Measurements from ENCODE around the gene C10orf95.

Gene C10orf95

GRCh38 chr10:102413806-102414561 lies 37.4 kb downstream of the C10orf95 start:
- DNase-seq: no peak

DNA sequence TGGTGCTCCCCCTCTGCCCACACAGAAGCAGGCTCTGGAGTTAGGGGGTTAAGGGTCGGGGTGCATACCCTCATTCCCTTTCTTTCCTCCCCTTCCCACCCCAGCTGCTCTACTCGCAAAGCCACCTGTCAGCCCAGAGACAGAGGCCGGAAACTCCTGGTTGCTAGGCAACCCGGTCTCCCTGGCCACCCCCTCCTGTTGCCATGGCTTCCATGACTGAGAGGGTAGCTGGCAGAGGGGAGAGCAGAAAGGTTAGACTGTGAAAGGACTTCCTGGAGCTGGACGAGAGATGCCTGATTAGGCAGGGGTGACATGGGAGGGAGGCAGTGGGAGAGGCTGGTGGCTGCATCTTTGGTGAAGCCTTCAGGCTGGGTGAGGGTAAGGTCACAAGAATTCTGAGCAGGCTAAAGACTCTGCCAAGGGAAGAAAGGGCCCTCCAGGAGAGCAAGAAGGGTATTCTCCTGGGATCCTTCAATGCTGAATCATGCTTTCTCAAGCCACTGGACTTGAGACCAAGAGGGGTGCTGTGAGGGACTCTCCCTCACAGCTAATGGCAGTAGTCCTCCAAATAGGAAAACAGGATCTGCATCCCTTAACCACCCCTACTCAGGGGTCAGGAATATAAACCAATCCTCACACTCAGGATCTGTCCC lies 38.2 kb downstream of the C10orf95 start:
- DNase-seq: peak; percentile 61

DNA sequence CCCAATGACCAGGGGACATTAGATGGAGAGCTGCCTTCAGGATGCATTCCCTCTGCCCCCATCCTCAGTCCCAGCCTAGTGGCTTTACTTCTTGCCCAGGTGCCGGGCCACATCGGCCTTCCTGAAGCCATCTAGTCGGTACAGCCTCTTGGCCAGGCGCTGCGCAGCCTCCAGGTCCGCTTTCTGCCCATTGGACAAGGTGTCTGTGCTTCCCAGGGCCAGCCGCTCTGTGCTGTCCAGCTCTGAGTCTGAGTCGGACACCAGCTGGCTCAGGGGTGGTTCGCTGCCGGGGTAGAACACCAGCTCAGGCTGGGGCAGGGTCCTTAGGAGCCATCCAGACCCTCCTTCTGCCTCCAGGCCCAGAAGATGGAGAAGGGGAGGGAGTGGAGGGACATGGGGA lies 39.0 kb downstream of the C10orf95 start:
- DNase-seq: no peak

DNA sequence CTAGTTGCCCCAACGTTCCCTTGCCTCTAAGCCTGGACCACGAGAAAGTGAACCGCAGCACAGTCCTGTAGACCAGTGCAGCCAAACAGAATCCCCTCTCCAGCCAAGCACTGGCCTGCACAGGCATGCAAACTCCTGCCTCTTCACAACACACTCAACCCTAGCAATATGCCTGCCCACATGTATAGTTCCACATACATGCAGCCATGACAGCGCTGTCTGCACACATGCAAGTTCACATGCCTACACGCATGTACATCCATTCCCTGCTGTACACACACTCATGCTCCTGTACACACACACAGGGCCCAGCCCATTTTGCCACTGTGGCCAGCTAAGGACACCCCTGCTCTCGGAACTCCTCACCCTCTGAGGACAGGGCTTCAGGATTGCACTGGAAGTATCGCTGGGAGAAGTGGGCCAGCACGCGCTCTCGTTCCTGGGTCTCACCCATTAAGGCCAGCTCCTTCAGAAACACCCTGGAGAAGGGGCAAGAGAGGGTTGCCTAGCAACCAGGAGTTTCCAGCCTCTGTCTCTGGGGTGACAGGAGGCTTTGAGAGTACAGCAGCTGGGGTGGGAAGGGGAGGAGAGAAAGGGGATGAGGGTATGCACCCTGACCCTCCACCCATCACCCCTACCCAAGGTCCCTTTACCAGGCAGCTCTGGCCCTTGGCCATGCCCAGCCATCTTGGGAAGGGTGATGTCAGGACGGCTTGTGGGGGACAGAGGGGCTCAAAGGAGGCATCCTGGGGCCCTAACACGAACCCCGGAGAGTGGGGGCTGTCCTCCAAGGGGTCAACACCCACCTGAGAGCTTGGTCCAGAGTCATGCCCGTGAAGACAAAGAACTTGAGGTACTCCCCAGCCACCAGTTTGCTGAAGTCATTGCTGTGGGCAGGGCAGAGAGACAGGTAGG lies 39.7 kb downstream of the C10orf95 start:
- no peak for DNase-seq

DNA sequence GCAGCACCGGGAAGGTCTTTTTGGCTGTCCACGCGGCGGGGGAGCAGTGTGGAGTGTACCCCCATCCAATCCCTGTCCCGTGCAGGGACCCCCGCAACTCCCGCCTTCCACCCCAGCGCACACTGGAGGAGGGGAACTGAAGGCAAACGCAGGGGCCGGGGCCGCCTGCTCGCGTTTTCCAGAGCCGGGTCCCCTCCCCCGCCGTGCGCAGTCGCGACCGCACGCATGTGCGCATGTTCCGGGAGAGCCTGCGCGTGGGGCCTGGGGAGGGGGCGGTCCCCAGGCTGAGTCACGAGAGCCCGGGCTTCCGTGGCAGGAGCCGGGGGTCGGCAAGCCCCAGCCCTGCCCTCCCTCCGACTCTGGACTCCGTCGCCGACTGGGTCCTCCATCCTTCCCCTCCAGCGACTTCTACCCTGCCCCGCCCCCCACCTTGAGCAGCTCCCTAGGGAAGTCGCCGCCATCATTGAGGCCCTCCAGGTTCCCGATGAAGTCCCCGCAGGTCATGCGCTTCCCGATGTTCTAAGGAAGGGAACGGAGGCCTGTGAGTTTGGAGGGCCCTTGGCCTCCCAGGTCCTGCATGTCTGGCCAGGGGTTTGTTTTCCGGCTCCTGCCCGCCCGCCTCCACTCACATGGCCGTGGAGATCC lies 40.8 kb downstream of the C10orf95 start:
- peak; percentile 73 for DNase-seq

GRCh38 chr10:102409604-102410428 lies 41.5 kb downstream of the C10orf95 start:
- DNase-seq: no peak

DNA sequence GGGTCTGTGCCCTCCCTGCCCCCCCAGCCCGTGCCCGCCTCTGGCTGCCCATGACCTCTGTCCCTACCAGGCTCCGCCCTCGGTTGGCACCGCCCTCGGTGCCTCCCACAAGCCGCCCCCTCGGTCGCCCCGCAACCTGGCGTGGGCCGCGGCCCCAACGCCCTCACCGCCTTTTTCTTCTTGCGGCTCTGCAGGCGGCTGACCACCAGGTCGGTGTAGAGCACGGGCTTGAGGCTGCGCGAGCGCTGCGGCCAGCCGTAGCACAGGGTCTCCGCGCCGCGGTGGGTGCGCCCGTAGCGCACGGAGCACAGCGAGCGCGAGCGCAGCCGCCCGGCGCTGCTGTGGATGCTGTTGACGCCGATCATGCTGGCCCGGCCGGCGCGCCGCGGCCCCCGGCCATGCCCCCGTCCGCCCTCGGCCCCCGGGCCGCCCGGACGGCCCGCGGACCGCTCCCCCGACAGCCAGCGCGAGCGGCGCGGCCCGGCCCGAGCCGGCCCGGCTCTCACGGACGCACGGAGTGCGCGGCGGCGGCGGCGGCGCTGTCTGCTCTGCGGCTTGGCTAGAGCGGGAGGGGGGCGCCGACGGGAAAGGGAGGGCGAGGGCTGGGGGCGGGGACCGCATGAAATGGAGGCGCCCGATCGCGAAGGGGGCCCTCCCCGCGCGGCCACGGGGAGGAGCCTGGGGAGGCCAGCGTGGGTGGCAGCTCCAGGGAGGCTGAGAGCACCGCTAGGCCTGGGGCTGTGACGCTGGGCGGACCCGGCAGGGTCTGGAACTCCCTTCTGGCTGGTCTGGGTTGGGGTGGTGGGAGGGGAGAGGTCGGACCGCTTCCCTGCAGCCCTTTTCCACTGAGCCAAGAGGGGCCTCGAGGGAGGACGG lies 42.4 kb downstream of the C10orf95 start:
- peak; percentile 86 for DNase-seq

- DNase-seq: no peak
Measured at GRCh38 chr10:102408131-102408727, 43.1 kb downstream of the C10orf95 start.

DNA sequence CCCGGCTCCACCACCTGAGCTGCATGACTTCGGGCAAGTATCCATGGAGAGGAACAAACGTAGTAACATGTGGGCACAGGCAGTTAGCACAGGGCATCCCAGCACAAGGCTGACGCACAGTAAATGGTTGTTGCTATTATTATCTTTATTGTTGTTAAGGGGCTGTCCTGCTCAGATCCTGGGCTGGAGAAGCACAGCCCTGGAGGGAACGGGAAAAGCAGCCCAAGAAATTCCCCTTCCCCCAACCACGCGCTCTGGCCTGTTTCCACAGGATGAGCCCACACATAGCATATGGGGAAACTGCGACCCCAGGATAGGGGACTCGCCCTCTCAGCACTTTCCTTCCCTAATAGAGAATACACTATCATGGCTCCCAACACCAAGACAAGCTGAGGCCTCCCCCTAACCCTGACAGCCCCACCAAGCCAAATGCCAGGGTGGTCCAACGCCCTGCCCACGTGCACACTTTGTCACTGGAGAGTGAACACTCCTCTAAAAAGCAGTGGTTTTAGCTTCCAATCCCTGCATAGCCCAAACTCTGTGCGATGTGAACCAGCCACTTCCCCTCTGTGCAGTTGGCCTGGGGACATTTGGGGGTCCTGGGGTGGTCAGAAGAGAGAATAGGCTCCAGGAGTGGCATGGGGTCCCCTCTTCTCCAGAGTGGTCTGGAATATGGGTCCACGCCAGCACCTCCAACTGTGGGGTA lies 43.8 kb downstream of the C10orf95 start:
- DNase-seq: no peak

DNA sequence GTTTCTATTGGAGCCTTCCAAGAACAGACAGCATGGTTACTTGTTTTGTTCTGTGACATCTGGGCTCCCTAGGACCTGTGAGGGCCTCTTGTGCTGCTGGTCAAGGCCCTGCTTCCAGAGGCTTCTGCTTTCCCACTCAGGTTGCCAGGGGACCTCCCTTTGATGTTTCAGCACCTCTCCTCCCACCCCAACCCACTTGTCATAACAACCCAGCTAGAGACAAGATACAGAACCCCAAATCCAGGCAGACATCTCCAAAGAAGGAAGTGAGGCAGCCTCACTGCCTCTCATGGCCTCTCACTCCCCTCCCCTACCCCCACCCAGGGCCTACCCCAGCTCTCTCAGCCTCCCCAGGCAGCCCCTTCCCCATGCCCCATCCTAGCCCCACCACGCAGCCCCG lies 44.5 kb downstream of the C10orf95 start:
- DNase-seq: no peak

DNA sequence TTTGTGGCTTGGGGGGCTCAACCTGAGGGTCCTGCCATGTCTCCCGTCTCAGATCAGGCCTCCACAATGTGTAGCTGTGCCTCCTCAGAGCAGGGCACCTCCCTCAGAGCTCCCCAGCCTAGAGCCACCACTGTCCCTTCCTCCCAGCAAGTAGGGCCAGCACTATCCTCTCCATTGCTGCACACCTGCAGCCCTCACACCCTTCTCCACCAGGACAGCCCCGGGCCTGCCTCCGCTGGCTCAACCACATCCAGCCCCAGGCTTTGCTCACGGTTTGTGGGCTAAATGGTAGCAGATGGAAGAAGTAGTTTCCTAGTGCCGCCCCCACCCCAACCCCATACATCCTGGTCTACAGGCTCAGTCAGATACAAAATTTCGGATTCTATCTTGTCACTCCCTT lies 45.7 kb downstream of the C10orf95 start:
- no peak for DNase-seq

DNA sequence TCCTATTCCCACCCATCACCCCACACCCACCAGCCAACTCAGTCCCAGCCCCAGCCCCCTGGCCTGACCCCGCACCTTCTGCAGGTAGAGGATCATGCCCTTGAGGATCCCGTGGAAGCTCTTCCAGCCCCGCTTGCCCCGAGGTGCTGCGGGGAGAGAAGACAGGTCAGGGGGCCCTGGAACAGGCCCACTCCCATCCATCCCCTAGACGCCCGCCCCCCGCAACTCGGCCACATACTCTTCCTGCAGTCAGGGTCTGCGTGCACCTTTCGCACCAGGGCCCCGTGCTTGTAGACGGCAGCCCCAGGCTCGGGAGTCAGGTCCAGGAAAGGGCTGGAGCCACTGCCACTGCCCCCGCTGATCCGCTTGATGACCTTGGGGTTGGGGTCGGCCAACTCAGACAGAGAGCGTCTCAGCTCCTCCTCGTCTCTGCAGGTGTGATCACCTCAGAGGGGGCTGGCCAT lies 46.2 kb downstream of the C10orf95 start:
- no peak for DNase-seq

DNA sequence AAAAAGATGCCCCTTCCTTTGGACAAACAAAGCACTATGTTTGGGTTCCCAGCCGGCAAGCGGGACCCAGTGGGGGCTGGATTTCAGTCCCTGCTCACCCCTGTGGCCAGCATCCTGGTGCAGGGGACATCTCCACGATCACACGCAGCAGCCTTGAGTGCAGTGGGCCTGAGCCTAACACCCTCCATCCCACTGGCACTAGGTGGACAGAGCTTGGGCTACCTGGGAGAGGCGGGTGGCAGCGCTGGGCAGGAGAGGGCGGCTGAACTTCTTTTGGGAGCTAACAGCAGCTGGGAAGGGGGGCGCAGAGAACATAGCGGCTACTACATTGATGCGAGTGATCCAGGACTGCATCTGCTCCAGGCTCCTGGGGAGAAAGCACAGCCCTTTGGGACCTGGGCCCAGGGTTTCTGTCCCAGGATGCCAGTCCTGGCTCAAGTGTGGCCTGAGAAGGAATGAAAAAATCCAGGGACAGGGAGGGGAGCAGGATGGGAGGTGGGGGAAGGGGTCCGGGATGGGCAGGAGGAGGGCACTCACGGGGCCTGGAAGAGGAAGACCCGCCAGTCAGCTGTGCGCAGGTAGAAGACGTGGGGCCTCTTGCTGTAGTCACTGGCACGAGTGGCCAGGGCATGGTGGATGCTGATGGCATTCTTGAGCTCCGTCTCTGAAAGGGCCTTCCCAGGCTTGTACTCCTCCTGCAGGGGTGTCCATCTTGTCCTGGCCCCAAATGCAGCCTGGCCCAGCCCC lies 46.8 kb downstream of the C10orf95 start:
- DNase-seq: no peak

- no peak for DNase-seq
Measured at GRCh38 chr10:102403115-102403514, 48.2 kb downstream of the C10orf95 start.

DNA sequence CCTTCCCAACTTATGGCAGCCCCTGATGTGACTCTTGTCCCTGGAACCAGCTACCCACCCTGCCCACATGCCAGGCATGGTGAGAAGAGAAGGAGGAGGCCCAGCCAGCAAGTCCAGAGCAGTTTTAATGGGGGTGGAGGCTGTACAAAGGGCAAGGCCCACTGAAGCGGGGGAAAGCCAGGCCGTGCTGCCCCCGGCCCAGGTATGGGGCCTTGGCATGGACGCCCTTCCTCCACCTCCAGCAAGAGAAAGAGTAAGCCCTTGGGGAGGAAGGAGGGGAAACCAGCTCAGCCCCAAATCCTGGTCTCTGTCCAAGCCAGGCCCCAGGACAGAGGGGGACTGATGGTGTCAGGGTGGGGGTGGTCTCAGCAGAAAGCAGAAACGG lies 48.8 kb downstream of the C10orf95 start:
- DNase-seq: no peak

GRCh38 chr10:102401735-102402511 lies 49.4 kb downstream of the C10orf95 start:
- DNase-seq: no peak

GRCh38 chr10:102401342-102401654 lies 50.0 kb downstream of the C10orf95 start:
- no peak for DNase-seq

- no peak for DNase-seq
Measured at GRCh38 chr10:102400598-102401341, 50.6 kb downstream of the C10orf95 start.
